Activated CD4-positive, alpha-beta memory T cell treated with anti-CD3 and anti-CD28 coated beads, Interleukin-2, amount 10 ng/mL, durations not matched to agents 7 days and 5 days (primary cell): Measurements from ENCODE around the gene RASGRF1. TPM values are rescaled to one million over a fixed set of nuclear protein-coding genes. Genes with fewer than 3 reads are reported as not detected.

ENCODE experiments used
- CTCF ChIA-PET: fragments of 350-600 bp; sonication (Branson Sonifier 250); formaldehyde crosslinking; loops from one replicate; lab custom pipeline; 2021; ENCODE audit warnings: antibody characterized with exemption, inconsistent platforms; lab: Charles Lee
- POLR2A ChIA-PET: fragments of 350-600 bp; sonication (Branson Sonifier 250); formaldehyde crosslinking; loops from one replicate; lab custom pipeline; 2021; ENCODE audit warnings: antibody characterized with exemption; lab: Charles Lee
- DNase-seq: peaks from one replicate; pipeline ENCODE4 v3.0.0-alpha.2; 2020
- H3K27ac Mint-ChIP-seq: one replicate; pipeline ENCODE4 v1.8.0; 2021; ENCODE audit warnings: mild to moderate bottlenecking, mixed read lengths
- H3K27me3 Mint-ChIP-seq: one replicate; pipeline ENCODE4 v1.8.0; 2021; ENCODE audit warnings: mixed read lengths
- H3K36me3 Mint-ChIP-seq: one replicate; pipeline ENCODE4 v1.8.0; 2021; ENCODE audit warnings: low read depth, mixed read lengths
- H3K4me1 Mint-ChIP-seq: one replicate; pipeline ENCODE4 v1.8.0; 2021; ENCODE audit warnings: mixed read lengths
- H3K4me3 Mint-ChIP-seq: one replicate; pipeline ENCODE4 v1.8.0; 2021; ENCODE audit warnings: mild to moderate bottlenecking, mixed read lengths
- H3K9me3 Mint-ChIP-seq: one replicate; pipeline ENCODE4 v1.8.0; 2021; ENCODE audit warnings: mixed read lengths
- total RNA-seq, 2 experiments: library from RNA; stranded (reverse); gene quantifications; one replicate each; pipeline ENCODE4 v1.2.3, GENCODE V29; 2021

Gene RASGRF1
- total RNA-seq, 2 experiments from 2014 or later, result not detected

GRCh38 chr15:78956937-78957336 lies 133.6 kb downstream of the RASGRF1 start:
- ChIA-PET POLR2A (no interaction called here), CTCF (no interaction called here)
- peaks cover 3% of the 10 kb centered on the region for H3K4me1 Mint-ChIP-seq
- no peaks in the 10 kb centered on the region for H3K36me3 Mint-ChIP-seq
- no peak overlapping the region for H3K4me3 Mint-ChIP-seq
- no peak overlapping the region for H3K27ac Mint-ChIP-seq
- H3K27me3 Mint-ChIP-seq, result peaks cover 3% of the 10 kb centered on the region
- H3K9me3 Mint-ChIP-seq, result no peaks in the 10 kb centered on the region
- no peak for DNase-seq

DNA sequence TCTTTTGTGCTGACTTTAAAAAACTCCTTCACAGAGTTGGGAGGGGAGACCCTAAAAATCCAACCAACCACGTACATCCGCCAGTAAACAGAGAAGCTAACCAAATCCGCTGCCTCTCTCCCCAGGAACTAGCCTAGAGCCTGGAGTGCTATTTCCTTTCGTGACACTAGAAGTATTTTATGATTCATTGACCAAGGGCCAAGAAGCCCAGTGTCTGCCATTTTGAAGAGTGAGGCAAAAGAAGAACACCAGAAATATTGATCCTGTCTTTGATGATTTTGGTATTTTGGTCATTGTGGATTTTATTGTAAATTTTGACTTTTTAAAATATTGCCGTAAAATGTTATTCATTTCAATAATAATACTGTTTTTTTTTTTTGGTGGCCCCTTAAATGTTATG lies 135.2 kb downstream of the RASGRF1 start:
- POLR2A ChIA-PET, result no interaction called here
- CTCF ChIA-PET, result no interaction called here
- Mint-ChIP-seq H3K4me3 (no peak overlapping the region), H3K27me3 (no peaks in the 10 kb centered on the region), H3K27ac (no peak overlapping the region), H3K36me3 (no peaks in the 10 kb centered on the region), H3K9me3 (no peaks in the 10 kb centered on the region), H3K4me1 (peaks cover 16% of the 10 kb centered on the region)
- DNase-seq, result no peak

DNA sequence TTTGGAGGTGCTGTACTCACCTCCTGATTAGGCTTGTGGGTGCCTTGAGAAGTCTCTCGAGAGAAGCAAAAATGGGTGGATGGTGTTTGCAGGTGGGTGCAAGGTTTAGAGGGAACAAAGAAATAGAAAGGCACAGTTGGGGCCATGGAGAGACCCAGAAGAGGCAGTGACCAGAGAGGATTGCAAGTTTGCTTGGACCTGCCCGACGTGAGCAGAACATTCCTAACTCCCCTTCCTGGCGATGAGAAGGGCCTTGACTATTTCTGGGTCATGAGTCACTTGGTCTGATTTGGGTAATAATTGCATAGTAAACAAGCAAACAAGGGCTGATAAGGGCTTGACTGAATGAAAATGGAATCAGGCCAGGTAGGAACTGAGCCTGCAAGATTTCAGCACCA lies 138.7 kb downstream of the RASGRF1 start:
- Mint-ChIP-seq H3K9me3 (no peaks in the 10 kb centered on the region), H3K4me3 (no peak overlapping the region), H3K27me3 (no peaks in the 10 kb centered on the region), H3K4me1 (peaks cover 19% of the 10 kb centered on the region), H3K36me3 (no peaks in the 10 kb centered on the region), H3K27ac (peak overlapping the region; percentile 40)
- ChIA-PET CTCF (no interaction called here), POLR2A (no interaction called here)
- no peak for DNase-seq

- no peak overlapping the region for H3K4me3 Mint-ChIP-seq
- peaks cover 2% of the 10 kb centered on the region for H3K27me3 Mint-ChIP-seq
- no peaks in the 10 kb centered on the region for H3K9me3 Mint-ChIP-seq
- ChIA-PET POLR2A (no interaction called here), CTCF (no interaction called here)
- peaks cover 21% of the 10 kb centered on the region for H3K4me1 Mint-ChIP-seq
- DNase-seq, result peak; percentile 42
- H3K27ac Mint-ChIP-seq, result peak overlapping the region; percentile 40
- H3K36me3 Mint-ChIP-seq, result no peaks in the 10 kb centered on the region
These were observed 139.4 kb downstream of the RASGRF1 start for GRCh38 chr15:78950902-78951840.

DNA sequence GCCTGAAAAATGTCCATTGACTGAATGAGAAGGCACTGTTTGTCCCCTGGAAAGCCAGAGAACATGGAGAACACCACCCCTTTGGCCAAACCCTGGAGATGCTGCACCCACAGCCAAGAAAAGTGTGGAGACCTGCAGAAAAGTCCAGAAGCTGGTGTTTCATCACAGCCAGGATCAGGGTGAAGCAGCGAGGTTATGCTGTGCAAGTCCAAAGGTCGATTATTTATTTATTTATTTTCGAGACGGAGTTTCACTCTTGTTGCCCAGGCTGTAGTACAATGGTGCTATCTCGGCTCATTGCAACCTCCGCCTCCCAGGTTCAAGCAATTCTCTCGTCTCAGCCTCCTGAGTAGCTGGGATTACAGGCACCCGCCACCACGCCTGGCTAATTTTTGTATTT lies 140.2 kb downstream of the RASGRF1 start:
- DNase-seq, result no peak
- Mint-ChIP-seq H3K9me3 (no peaks in the 10 kb centered on the region), H3K27me3 (peaks cover 3% of the 10 kb centered on the region), H3K36me3 (no peaks in the 10 kb centered on the region), H3K27ac (no peak overlapping the region), H3K4me3 (no peak overlapping the region), H3K4me1 (peaks cover 22% of the 10 kb centered on the region)
- ChIA-PET POLR2A (no interaction called here), CTCF (no interaction called here)

DNA sequence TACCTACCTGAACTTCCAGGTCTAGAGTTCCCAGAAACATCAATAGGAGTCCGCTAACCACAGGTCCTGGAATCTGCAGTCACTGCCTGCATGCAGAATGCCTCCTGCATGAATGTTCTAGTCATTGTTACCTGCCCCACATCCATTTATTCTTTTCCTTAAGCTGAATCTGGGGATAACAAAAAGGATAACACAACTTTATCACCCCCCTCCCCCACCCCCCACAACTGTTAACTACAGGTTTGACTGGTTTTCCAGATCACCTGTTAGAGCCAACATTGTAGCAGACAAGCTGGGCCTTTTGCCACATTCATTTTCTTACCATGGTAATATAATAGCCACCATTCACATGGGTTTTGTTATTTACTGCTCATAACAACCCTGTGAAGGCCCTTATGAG lies 141.1 kb downstream of the RASGRF1 start:
- DNase-seq, result no peak
- peaks cover 3% of the 10 kb centered on the region for H3K36me3 Mint-ChIP-seq
- H3K27me3 Mint-ChIP-seq, result peaks cover 3% of the 10 kb centered on the region
- POLR2A ChIA-PET, result no interaction called here
- H3K9me3 Mint-ChIP-seq, result no peaks in the 10 kb centered on the region
- no peak overlapping the region for H3K27ac Mint-ChIP-seq
- CTCF ChIA-PET, result no interaction called here
- peaks cover 22% of the 10 kb centered on the region for H3K4me1 Mint-ChIP-seq
- no peak overlapping the region for H3K4me3 Mint-ChIP-seq

- Mint-ChIP-seq H3K4me3 (no peak overlapping the region), H3K36me3 (peaks cover 19% of the 10 kb centered on the region), H3K27ac (no peak overlapping the region), H3K9me3 (no peaks in the 10 kb centered on the region), H3K27me3 (peaks cover 3% of the 10 kb centered on the region), H3K4me1 (peaks cover 34% of the 10 kb centered on the region)
- ChIA-PET CTCF (interaction anchor here (0.8 kb wide), 1 partner anchor 39 kb away, joined by 3 read pairs; no protein-coding TSS in a partner anchor), POLR2A (no interaction called here)
- no peak for DNase-seq
These were observed 143.1 kb downstream of the RASGRF1 start for GRCh38 chr15:78947506-78947905.

DNA sequence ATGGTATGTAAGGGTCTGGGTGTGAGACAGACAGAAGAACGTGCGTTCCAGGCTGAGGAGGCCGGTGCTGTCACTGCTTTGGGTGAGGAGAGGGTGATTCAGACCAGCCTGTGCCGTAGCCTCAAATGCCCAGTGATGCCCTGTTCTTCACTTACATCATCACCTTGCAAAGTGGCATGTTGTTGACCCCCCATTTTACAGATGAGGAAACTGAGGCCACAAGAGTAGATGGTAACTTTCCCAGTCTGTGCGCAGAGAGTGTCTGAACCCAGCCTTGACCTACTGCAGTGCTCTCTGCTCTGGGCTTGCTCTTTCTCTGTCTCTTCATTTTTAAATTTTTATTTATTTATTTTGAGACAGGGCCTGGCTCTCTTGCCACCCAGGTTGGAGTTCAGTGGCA lies 144.1 kb downstream of the RASGRF1 start:
- ChIA-PET CTCF (interaction anchor here (0.6 to 0.7 kb wide), 2 partner anchors 10 to 290 kb away, joined by 3 to 5 read pairs; no protein-coding TSS in a partner anchor), POLR2A (no interaction called here)
- H3K36me3 Mint-ChIP-seq, result peaks cover 25% of the 10 kb centered on the region
- peak overlapping the region; percentile 49 for H3K4me3 Mint-ChIP-seq
- H3K27ac Mint-ChIP-seq, result no peak overlapping the region
- no peak for DNase-seq
- peaks cover 33% of the 10 kb centered on the region for H3K4me1 Mint-ChIP-seq
- peaks cover 3% of the 10 kb centered on the region for H3K27me3 Mint-ChIP-seq
- no peaks in the 10 kb centered on the region for H3K9me3 Mint-ChIP-seq

DNA sequence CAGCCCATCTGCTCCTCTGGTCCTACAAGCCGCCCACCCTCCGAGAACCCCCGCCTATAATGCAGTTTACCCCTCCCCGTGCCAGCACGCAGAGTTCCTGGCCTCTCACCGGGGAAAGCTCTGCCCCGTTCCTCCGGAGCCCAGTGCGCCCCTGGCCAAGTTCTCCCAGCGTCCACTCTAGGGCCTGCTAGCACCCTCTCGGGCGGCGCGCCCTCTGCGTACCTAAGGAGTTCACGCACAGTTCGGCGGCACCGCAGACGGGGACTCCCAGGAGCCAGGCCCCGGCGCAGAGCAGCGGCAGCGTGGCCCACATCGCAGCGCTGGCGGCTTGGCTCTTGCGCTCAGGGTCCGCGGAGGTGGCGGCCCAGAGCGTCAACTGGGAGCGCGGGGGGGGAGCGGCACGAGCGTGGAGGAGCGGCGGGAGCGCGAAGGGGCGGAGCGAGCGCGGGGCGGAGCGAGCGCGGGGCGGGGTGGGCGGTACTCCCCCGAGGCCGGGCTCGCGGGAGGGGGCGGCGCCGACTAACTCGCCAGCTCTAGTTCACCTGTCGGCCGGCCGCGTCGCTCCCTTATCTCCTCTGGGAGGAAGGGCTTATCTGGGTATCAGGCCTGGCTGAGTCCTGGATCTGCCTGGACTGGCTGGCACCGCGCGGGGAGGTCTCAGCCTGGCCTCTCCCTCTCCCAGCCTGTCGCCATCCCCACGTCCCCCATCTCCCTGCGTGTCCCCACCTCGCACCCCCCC lies 145.7 kb downstream of the RASGRF1 start, which contains the start of gene CTSH:
Gene CTSH (minus strand): TSS at position 378 of the 739 bp plus-strand sequence. CDS start 65 bp downstream, at position 313.
- no peaks in the 10 kb centered on the region for H3K9me3 Mint-ChIP-seq
- peaks cover 3% of the 10 kb centered on the region for H3K27me3 Mint-ChIP-seq
- peaks cover 32% of the 10 kb centered on the region for H3K4me1 Mint-ChIP-seq
- peak; percentile 84 for DNase-seq
- peaks cover 30% of the 10 kb centered on the region for H3K36me3 Mint-ChIP-seq
- peak within 1 kb of the TSS; percentile 75 for H3K27ac Mint-ChIP-seq
- peak within 1 kb of the TSS; percentile 83 for H3K4me3 Mint-ChIP-seq
- ChIA-PET CTCF (no interaction called here), POLR2A (interaction anchor here (0.9 to 2.1 kb wide), 8 partner anchors 9 to 380 kb away, joined by 3 to 12 read pairs (median 3); partner anchors contain the start of genes CHRNA5 and MORF4L1)

GRCh38 chr15:78944202-78944625 lies 146.4 kb downstream of the RASGRF1 start:
- POLR2A ChIA-PET, result interaction anchor here (0.6 to 2.1 kb wide), 8 partner anchors 9 to 379 kb away, joined by 3 to 12 read pairs (median 3); partner anchors contain the start of genes CHRNA5 and MORF4L1
- DNase-seq, result no peak
- peak overlapping the region; percentile 83 for H3K4me3 Mint-ChIP-seq
- H3K4me1 Mint-ChIP-seq, result peaks cover 36% of the 10 kb centered on the region
- peak overlapping the region; percentile 75 for H3K27ac Mint-ChIP-seq
- no peaks in the 10 kb centered on the region for H3K9me3 Mint-ChIP-seq
- peaks cover 34% of the 10 kb centered on the region for H3K36me3 Mint-ChIP-seq
- CTCF ChIA-PET, result interaction anchor here (1.1 kb wide), 1 partner anchor 63 kb away, joined by 3 read pairs; no protein-coding TSS in a partner anchor
- H3K27me3 Mint-ChIP-seq, result peaks cover 3% of the 10 kb centered on the region

DNA sequence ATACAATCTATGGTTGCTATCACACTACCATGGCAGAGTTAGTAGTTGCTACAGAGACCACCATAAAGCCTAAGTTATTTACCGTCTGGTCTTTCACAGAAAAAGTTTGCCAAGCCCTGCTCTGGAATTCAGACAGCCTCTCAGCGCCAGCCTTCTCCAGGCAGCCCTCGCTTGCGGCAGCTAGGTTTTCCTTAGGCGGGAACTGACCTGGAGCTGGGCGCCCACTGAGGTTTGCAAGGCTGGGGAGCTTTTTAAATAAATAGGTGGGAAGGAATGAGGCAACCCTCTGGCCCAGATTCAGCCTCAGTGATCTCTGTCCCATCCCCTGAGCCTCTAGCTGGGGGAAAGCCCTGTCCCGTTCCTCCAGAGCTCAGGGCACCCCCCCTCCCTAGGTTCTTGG lies 146.9 kb downstream of the RASGRF1 start:
- ChIA-PET CTCF (interaction anchor here (1.1 kb wide), 2 partner anchors 33 to 63 kb away, joined by 3 read pairs; no protein-coding TSS in a partner anchor), POLR2A (interaction anchor here (1.0 to 2.1 kb wide), 6 partner anchors 8 to 379 kb away, joined by 3 to 12 read pairs (median 3); partner anchors contain the start of genes CHRNA5 and MORF4L1)
- peaks cover 40% of the 10 kb centered on the region for H3K36me3 Mint-ChIP-seq
- peaks cover 42% of the 10 kb centered on the region for H3K4me1 Mint-ChIP-seq
- peaks cover 3% of the 10 kb centered on the region for H3K27me3 Mint-ChIP-seq
- no peaks in the 10 kb centered on the region for H3K9me3 Mint-ChIP-seq
- no peak for DNase-seq
- H3K27ac Mint-ChIP-seq, result peak overlapping the region; percentile 75
- H3K4me3 Mint-ChIP-seq, result peak overlapping the region; percentile 83

- CTCF ChIA-PET, result interaction anchor here (1.1 kb wide), 1 partner anchor 32 kb away, joined by 3 read pairs; no protein-coding TSS in a partner anchor
These were observed 147.8 kb downstream of the RASGRF1 start for GRCh38 chr15:78942741-78943140.

More at GRCh38 chr15:78942741-78943140, 147.8 kb downstream of the RASGRF1 start:
- Mint-ChIP-seq H3K27ac (peak overlapping the region; percentile 65), H3K4me3 (peak overlapping the region; percentile 83), H3K4me1 (peaks cover 51% of the 10 kb centered on the region), H3K27me3 (peaks cover 3% of the 10 kb centered on the region), H3K9me3 (no peaks in the 10 kb centered on the region), H3K36me3 (peaks cover 48% of the 10 kb centered on the region)
- no peak for DNase-seq
- POLR2A ChIA-PET, result no interaction called here
